IMR-90 (cell line): ENCODE results near the gene CERK.

Experiments
- CTCF ChIP-seq: conservative IDR thresholded peaks from 2 replicates; pipeline ENCODE4 v1.5.1; 2012; ENCODE audit warnings: mild to moderate bottlenecking, low read depth, low read length, improper control_type of control experiment
- FOS ChIP-seq: fragments of 150-350 bp; IDR thresholded peaks from 2 replicates; pipeline ENCODE4 v1.6.1; 2016; ENCODE audit warnings: low read depth, low read length
- MAFK ChIP-seq: IDR thresholded peaks from 2 replicates; pipeline ENCODE4 v1.6.1; 2012; ENCODE audit warnings: low read depth, low read length, improper control_type of control experiment
- POLR2A ChIP-seq: IDR thresholded peaks from 2 replicates; pipeline ENCODE4 v1.6.1; 2012; ENCODE audit warnings: mild to moderate bottlenecking, low read depth, low read length
- TF ChIP-seq, protein P1 (sequence below): fragments of 150-350 bp; IDR thresholded peaks from 2 replicates; pipeline ENCODE4 v1.6.1; 2017; ENCODE audit warnings: mild to moderate bottlenecking, antibody characterized with exemption, low read length, low read depth

DNA sequence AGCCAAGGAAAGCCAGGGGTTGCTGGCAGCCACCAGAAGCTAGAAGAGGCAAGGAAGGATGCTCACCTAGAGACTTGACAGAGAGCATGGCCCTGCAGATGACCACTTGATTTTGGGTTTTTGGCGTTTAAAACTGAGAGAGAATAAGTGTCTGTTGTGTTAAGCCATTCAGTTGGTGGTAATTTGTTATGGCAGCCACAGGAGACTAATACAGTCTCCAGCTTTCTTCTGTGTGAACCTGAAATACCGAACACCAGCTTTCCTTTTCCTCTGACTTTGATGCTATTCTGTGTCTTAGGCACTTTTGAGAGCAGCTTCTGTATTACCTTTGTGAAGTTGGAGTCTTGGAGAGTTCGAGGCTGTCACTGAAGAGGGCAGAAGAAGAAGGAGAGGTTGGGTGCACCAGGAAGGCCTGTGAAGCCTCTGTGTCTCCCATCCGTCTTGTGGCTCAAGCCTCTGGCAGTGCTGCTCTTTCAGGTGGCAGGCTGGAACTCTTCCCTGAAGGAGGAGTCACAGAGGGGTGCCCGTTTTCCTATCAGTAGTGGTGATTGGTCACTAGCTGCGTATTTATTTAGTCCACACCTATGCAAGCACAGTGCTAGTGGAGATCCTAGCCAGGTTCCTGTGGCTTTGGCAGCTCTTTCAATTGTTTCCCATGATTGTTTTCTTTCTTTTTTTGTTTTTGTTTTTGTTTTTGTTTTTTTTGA, 26.9 kb upstream of the CERK start:
- TF ChIP-seq CTCF = no peak
- TF ChIP-seq MAFK = no peak
- TF ChIP-seq, protein P1, sequence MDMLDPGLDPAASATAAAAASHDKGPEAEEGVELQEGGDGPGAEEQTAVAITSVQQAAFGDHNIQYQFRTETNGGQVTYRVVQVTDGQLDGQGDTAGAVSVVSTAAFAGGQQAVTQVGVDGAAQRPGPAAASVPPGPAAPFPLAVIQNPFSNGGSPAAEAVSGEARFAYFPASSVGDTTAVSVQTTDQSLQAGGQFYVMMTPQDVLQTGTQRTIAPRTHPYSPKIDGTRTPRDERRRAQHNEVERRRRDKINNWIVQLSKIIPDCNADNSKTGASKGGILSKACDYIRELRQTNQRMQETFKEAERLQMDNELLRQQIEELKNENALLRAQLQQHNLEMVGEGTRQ = no peak
- TF ChIP-seq POLR2A = no peak
- no peak for TF ChIP-seq FOS
